Measurements from ENCODE around the gene COX8A. TPM values are rescaled to one million over a fixed set of nuclear protein-coding genes. Genes with fewer than 3 reads are reported as not detected.

COX8A gene
- total RNA-seq, 6 experiments from 2014 or later: 144 to 385 (median 177) TPM

DNA sequence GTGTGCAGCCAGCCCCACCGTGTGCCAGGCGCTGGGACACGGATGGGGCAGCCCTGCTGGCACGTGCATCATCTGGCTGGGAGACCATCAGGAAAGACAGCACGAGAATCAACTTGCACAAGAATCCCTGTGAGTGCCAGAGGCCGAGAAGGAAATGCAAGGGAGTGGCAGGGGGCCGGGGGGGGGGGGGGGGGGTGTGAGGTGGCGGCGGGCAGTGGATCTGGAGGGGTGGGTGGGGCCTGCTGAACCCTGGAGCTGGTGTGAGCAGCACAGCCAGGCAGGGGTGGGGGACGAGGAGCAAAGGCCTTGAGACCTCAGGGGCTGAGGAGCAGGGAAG lies 47.3 kb downstream of the COX8A start:
- H3K27me3 ChIP-seq: no peaks in the 10 kb centered on the region
- no peaks in the 10 kb centered on the region for H3K4me1 ChIP-seq
- 42% methylated on average over 2 of the region's 10 CpGs for WGBS (ENCODE audit: insufficient coverage, low coverage, low lambda C conversion rate, missing lambda C conversion rate)
- intact Hi-C loops (cut with DNase I): no loop called here
- no peak overlapping the region for H3K4me3 ChIP-seq
- H3K36me3 ChIP-seq: no peaks in the 10 kb centered on the region
- H3K9me3 ChIP-seq: no peaks in the 10 kb centered on the region
- DNase-seq: no peak
- no peak for ATAC-seq
- no peak overlapping the region for H3K27ac ChIP-seq
- TF ChIP-seq POLR2A (IDR thresholded peaks at IDR 0.05): no peak
- TF ChIP-seq, protein P1, sequence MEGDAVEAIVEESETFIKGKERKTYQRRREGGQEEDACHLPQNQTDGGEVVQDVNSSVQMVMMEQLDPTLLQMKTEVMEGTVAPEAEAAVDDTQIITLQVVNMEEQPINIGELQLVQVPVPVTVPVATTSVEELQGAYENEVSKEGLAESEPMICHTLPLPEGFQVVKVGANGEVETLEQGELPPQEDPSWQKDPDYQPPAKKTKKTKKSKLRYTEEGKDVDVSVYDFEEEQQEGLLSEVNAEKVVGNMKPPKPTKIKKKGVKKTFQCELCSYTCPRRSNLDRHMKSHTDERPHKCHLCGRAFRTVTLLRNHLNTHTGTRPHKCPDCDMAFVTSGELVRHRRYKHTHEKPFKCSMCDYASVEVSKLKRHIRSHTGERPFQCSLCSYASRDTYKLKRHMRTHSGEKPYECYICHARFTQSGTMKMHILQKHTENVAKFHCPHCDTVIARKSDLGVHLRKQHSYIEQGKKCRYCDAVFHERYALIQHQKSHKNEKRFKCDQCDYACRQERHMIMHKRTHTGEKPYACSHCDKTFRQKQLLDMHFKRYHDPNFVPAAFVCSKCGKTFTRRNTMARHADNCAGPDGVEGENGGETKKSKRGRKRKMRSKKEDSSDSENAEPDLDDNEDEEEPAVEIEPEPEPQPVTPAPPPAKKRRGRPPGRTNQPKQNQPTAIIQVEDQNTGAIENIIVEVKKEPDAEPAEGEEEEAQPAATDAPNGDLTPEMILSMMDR (IDR thresholded peaks at IDR 0.05): no peak

GRCh38 chr11:64022125-64022784 lies 47.8 kb downstream of the COX8A start:
- H3K27me3 ChIP-seq: no peaks in the 10 kb centered on the region
- no peak for ATAC-seq

DNA sequence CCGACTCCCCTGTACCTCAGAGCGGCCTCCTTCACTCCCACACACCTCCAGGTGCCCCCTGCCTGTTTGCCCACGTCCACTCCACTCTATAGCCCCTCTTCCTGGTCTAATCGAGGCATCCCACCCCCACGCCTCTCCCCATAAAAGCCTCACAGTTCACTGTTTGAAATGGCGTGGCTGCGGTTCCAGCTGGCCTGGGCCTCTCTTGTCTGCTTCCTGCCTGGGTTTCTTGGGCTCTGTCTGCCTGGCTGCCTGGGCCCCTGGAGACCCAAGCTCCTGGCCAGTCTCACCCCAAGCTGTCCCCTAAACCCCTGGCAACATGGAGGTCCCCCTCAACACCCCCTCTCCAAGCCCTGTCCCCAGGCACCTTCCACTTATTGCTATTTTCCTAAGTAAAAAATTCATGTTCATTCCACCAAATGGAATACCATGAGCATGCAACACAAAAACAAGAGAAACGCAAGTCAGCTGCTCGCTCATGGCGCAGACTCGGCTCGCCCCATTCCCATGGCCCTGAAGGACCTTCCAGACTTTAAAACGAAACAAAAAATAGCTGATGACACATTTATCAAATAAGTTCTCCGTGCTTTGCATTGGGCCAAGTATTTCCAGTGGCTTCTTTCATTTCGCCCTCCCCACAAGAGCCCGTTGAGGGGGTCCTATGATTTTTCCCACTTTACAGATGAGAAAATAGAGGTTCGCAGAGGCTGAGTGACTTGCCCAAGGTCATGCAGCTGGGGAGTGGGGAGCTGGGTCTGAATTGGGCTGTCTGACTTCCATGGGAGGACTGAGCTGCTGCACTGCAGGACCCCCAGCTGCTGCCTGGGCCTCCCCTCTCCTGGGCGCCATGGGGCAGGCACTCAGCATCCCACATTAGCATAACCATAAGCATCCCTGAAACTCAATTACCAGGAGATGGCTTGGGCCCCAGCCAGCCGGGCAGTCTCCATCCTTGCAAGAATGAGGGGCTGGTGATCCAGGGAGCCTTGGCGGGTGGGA lies 49.6 kb downstream of the COX8A start:
- Histone ChIP-seq H3K9me3 (no peaks in the 10 kb centered on the region), H3K36me3 (no peaks in the 10 kb centered on the region), H3K27ac (no peak overlapping the region), H3K27me3 (no peaks in the 10 kb centered on the region), H3K4me3 (no peak overlapping the region), H3K4me1 (no peaks in the 10 kb centered on the region)
- intact Hi-C loops (cut with DNase I): no loop called here
- WGBS (ENCODE audit: insufficient coverage, low coverage, low lambda C conversion rate, missing lambda C conversion rate): 97% methylated on average over 9 of the region's 20 CpGs
- TF ChIP-seq, protein P1 (IDR thresholded peaks at IDR 0.05): no peak
- no peak for TF ChIP-seq POLR2A (IDR thresholded peaks at IDR 0.05)
- ATAC-seq: no peak
- DNase-seq: no peak

More at GRCh38 chr11:64022125-64022784, 47.8 kb downstream of the COX8A start:
- Histone ChIP-seq H3K36me3 (no peaks in the 10 kb centered on the region), H3K4me1 (no peaks in the 10 kb centered on the region), H3K9me3 (no peaks in the 10 kb centered on the region), H3K4me3 (no peak overlapping the region), H3K27ac (no peak overlapping the region)
- intact Hi-C loops (cut with DNase I): no loop called here
- TF ChIP-seq POLR2A (IDR thresholded peaks at IDR 0.05): no peak
- TF ChIP-seq, protein P1 (IDR thresholded peaks at IDR 0.05): no peak
- WGBS (ENCODE audit: insufficient coverage, low coverage, low lambda C conversion rate, missing lambda C conversion rate): 92% methylated on average over 7 of the region's 14 CpGs
- DNase-seq: no peak

DNA sequence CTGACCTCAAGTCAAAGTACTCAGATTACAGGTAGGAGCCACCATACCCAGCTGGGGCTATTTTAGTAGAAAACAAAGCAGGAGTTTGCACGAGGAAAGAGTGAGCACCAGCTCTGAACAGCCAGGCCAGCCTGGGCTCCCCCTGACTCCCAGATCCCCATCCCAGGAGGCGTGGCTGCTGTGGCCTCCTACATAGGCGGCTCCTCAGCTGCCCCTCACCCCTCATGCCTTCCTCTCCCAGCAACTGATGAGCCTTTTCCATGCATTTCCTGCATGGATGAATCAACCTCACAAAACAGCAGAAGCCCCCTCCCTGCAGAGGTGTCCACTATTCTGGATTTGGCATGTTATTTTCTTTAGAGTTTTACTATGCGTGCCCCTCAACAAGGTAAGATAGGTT lies 50.8 kb downstream of the COX8A start:
- TF ChIP-seq, protein P1 (IDR thresholded peaks at IDR 0.05): no peak
- TF ChIP-seq POLR2A (IDR thresholded peaks at IDR 0.05): no peak
- 86% methylated on average over 1 of the region's 4 CpGs for WGBS (ENCODE audit: insufficient coverage, low coverage, low lambda C conversion rate, missing lambda C conversion rate)
- Histone ChIP-seq H3K4me1 (no peaks in the 10 kb centered on the region), H3K27ac (no peak overlapping the region), H3K36me3 (no peaks in the 10 kb centered on the region), H3K4me3 (no peak overlapping the region), H3K27me3 (no peaks in the 10 kb centered on the region), H3K9me3 (no peaks in the 10 kb centered on the region)
- no peak for ATAC-seq
- intact Hi-C loops (cut with DNase I): no loop called here
- DNase-seq: no peak

Small RNA genes lying within 50 kb of the gene (small RNA-seq; reads per million reads assigned to genes)
- 0 reads per million in 2 experiments for gene RNU6-45P

Other genes starting within 250 kb of the COX8A start
- 10 to 100 TPM in 1 of 6 experiments, 1 to 10 TPM in 5; 4.8 to 10.7 (median 6.6) TPM for gene ZFTA, start 205.8 kb upstream of the COX8A start, total RNA-seq
- 1 to 10 TPM; 2.2 to 5.0 (median 2.7) TPM for gene SPINDOC, start 161.2 kb upstream of the COX8A start, total RNA-seq
- gene MARK2, start 135.5 kb upstream of the COX8A start, total RNA-seq: 10 to 100 TPM; 10.6 to 14.8 (median 12.2) TPM
- under 1 TPM in 1 of 6 experiments, not detected in 5; 0.15 TPM for gene RCOR2, start 57.5 kb upstream of the COX8A start, total RNA-seq
- gene NAA40, start 35.6 kb upstream of the COX8A start, total RNA-seq: 1 to 10 TPM; 3.6 to 7.5 (median 4.6) TPM
- gene OTUB1, start 11.8 kb downstream of the COX8A start, total RNA-seq: 10 to 100 TPM; 23.2 to 35.3 (median 24.7) TPM
- under 1 TPM in 1 of 6 experiments, not detected in 5; 0.12 TPM for gene FLRT1, start 61.3 kb downstream of the COX8A start, total RNA-seq
- 100 to 1,000 TPM in 1 of 6 experiments, 10 to 100 TPM in 5; 12.3 to 219 (median 27.8) TPM for gene MACROD1, start 191.5 kb downstream of the COX8A start, total RNA-seq
- gene STIP1, start 211.6 kb downstream of the COX8A start, total RNA-seq: 100 to 1,000 TPM in 1 of 6 experiments, 10 to 100 TPM in 5; 27.6 to 110 (median 59.4) TPM
- 10 to 100 TPM in 1 of 6 experiments, 1 to 10 TPM in 5; 5.1 to 17.3 (median 8.1) TPM for gene FERMT3, start 232.1 kb downstream of the COX8A start, total RNA-seq